ENCODE data around the gene REEP5.

DNA sequence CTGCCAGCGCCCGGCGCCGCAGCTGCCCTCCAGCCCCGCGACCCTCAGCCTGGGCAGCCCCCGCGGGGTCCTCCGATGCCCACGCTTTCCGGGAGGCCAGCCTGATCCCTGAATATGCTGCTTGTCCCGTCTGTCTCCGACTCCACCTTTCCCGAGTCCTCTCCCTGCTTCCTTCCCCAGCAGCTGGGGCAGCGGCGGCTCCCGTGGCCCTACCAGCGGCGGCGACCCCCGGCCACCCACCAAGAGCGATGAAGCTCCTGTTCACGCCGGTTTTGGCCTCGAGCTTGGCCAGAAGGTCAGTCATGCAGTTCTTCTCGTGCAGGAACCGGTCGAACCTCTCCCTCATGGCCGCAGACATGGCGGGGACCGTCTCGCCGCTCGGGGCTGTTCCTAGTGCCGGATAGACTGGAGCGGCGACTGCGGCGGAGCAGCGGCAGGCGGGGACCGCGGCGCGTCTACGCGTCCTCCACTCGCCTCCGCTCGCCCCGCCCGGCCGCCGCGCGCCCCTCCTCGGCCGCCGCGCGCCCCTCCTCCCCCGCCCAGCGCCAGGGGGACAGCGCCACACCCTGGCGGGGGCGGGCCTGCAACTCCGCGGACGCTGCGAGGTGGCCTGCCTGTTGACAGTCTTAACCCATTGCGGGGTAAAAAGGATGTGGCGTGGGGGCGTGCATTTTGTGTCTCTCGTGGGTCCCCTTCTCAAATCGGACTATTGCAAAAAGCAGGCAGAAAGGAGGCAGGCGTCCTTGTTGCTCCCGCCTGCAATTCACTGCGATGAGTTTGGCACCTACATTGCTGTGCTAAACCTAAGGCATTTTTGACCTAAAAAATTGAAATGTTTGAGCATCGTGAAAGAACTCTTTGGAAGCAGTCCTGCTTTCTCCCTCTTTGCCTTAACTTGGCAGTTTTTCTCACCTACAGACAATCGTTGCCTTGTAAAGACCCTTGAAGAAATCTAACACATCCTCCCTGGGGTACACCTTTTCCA is at the start of gene REEP5:
- TF ChIP-seq, protein P1, sequence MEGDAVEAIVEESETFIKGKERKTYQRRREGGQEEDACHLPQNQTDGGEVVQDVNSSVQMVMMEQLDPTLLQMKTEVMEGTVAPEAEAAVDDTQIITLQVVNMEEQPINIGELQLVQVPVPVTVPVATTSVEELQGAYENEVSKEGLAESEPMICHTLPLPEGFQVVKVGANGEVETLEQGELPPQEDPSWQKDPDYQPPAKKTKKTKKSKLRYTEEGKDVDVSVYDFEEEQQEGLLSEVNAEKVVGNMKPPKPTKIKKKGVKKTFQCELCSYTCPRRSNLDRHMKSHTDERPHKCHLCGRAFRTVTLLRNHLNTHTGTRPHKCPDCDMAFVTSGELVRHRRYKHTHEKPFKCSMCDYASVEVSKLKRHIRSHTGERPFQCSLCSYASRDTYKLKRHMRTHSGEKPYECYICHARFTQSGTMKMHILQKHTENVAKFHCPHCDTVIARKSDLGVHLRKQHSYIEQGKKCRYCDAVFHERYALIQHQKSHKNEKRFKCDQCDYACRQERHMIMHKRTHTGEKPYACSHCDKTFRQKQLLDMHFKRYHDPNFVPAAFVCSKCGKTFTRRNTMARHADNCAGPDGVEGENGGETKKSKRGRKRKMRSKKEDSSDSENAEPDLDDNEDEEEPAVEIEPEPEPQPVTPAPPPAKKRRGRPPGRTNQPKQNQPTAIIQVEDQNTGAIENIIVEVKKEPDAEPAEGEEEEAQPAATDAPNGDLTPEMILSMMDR (conservative IDR thresholded peaks at IDR 0.05; ENCODE audit: low read length), result peak; percentile 54
- TF ChIP-seq EZH2phosphoT487 (IDR thresholded peaks at IDR 0.05; ENCODE audit: borderline replicate concordance), result no peak
